Type B pancreatic cell (in vitro differentiated cells): Measurements from ENCODE around the gene TRPM3. TPM values are rescaled to one million over a fixed set of nuclear protein-coding genes. Genes with fewer than 3 reads are reported as not detected.

ENCODE experiments used
- DNase-seq: peaks from one replicate; pipeline ENCODE4 v3.0.0; 2021; ENCODE audit warnings: mixed read lengths; ENCODE audit not compliant: unreplicated experiment; ENCODE audit errors: extremely low spot score
- H3K27ac Mint-ChIP-seq: 2 replicates; pipeline ENCODE4 v1.8.0; 2021; ENCODE audit warnings: mild to moderate bottlenecking, mixed read lengths
- H3K27me3 Mint-ChIP-seq: 2 replicates; pipeline ENCODE4 v1.8.0; 2021; ENCODE audit warnings: mixed read lengths
- H3K36me3 Mint-ChIP-seq: 2 replicates; pipeline ENCODE4 v1.8.0; 2021; ENCODE audit warnings: mixed read lengths
- H3K4me1 Mint-ChIP-seq: one replicate; pipeline ENCODE4 v1.8.0; 2021; ENCODE audit warnings: mixed read lengths; ENCODE audit not compliant: unreplicated experiment
- H3K4me3 Mint-ChIP-seq: 2 replicates; pipeline ENCODE4 v1.8.0; 2021; ENCODE audit warnings: mild to moderate bottlenecking, mixed read lengths
- H3K9me3 Mint-ChIP-seq: 2 replicates; pipeline ENCODE4 v1.8.0; 2021; ENCODE audit warnings: mixed read lengths
- CTCF ChIP-seq: fragments of 200-600 bp; sonication (generic); conservative IDR thresholded peaks from 2 replicates; pipeline ENCODE4 v1.5.0; 2021; ENCODE audit warnings: antibody characterized with exemption, mild to moderate bottlenecking
- total RNA-seq: library from RNA; stranded (reverse); gene quantifications from 2 replicates; pipeline ENCODE4 v1.2.1, GENCODE V29; 2021; ENCODE audit warnings: low replicate concordance

The TRPM3 gene
- total RNA-seq, 1 donor from 2014 or later: 17.0 TPM

DNA sequence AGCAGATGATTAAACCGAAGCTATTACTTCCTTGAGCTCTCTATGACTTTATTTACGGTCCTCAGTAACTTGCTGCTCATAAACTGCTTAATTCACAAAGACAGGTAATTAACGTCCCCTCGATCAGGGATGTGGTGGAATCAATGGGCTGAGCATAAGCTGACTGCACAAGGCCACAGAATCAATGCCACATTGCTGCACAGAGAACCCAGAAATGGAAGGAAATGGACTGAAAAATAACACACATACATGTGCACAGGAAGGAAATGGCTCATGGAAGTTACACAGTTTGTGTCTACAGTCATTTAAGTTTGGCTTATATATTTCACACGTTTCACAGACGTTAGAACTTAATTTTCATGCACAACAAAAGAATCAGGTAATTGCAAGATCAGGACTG is 588.7 kb downstream of the TRPM3 start:
- TF ChIP-seq CTCF: no peak
- Mint-ChIP-seq H3K27me3 (no peaks in the 10 kb centered on the region), H3K36me3 (no peaks in the 10 kb centered on the region), H3K4me3 (no peak overlapping the region), H3K4me1 (peaks cover 5% of the 10 kb centered on the region), H3K9me3 (no peaks in the 10 kb centered on the region), H3K27ac (no peak overlapping the region)
- DNase-seq: no peak

- no peak overlapping the region for H3K4me3 Mint-ChIP-seq
- DNase-seq: no peak
- H3K4me1 Mint-ChIP-seq: peaks cover 5% of the 10 kb centered on the region
- no peaks in the 10 kb centered on the region for H3K36me3 Mint-ChIP-seq
- no peak overlapping the region for H3K27ac Mint-ChIP-seq
- no peak for TF ChIP-seq CTCF
- no peaks in the 10 kb centered on the region for H3K27me3 Mint-ChIP-seq
- no peaks in the 10 kb centered on the region for H3K9me3 Mint-ChIP-seq
These were observed 590.1 kb downstream of the TRPM3 start for GRCh38 chr9:70531311-70531710.

DNA sequence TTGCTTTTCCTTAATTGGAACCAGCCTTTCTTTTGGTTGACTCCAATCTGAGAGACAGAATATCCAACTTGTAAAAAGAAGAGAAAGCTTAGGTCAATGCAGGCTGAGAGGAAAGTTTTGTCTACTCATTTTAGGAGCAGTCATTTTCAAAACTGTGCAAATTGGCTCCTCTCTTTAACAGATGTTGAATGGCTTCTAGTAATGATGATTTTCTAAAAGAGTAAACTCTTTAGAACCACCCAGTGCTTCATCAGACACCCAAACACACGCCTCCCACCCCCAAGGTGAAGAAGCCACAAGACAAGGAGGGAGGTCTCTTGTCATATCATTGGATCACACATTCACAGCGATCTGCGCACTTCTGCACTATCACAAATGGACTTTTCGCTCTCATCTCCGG is 590.7 kb downstream of the TRPM3 start:
- DNase-seq: no peak
- Mint-ChIP-seq H3K27ac (no peak overlapping the region), H3K36me3 (no peaks in the 10 kb centered on the region), H3K27me3 (no peaks in the 10 kb centered on the region), H3K9me3 (no peaks in the 10 kb centered on the region), H3K4me3 (no peak overlapping the region), H3K4me1 (peaks cover 5% of the 10 kb centered on the region)
- TF ChIP-seq CTCF: no peak

DNA sequence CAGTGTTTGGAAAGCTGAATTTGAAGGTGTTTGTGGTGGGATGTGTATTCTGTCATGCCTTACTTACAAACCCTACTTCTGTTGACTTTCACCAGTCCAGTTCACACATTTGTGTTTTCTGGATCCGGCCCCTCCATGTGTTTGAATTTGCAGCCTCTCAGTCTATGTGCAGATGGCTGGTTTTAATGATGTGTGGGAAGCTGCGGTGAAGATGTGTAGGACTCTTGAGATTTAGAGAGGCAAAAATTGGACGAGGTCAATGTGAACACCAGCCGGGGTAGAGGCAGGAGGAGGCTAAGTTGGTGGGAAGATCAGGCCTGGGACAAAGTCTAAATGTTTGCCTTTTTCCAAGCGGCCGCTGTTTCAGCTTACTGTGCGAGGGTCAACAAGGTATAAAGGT is 591.6 kb downstream of the TRPM3 start:
- H3K9me3 Mint-ChIP-seq: no peaks in the 10 kb centered on the region
- no peaks in the 10 kb centered on the region for H3K36me3 Mint-ChIP-seq
- no peak overlapping the region for H3K4me3 Mint-ChIP-seq
- no peak for DNase-seq
- peaks cover 5% of the 10 kb centered on the region for H3K4me1 Mint-ChIP-seq
- no peak overlapping the region for H3K27ac Mint-ChIP-seq
- no peak for TF ChIP-seq CTCF
- H3K27me3 Mint-ChIP-seq: no peaks in the 10 kb centered on the region

GRCh38 chr9:70529377-70529776 is 592.0 kb downstream of the TRPM3 start:
- no peaks in the 10 kb centered on the region for H3K9me3 Mint-ChIP-seq
- peaks cover 5% of the 10 kb centered on the region for H3K4me1 Mint-ChIP-seq
- H3K36me3 Mint-ChIP-seq: no peaks in the 10 kb centered on the region
- no peak overlapping the region for H3K27ac Mint-ChIP-seq
- no peak overlapping the region for H3K4me3 Mint-ChIP-seq
- H3K27me3 Mint-ChIP-seq: no peaks in the 10 kb centered on the region
- DNase-seq: no peak
- no peak for TF ChIP-seq CTCF

- H3K27ac Mint-ChIP-seq: no peak overlapping the region
- H3K36me3 Mint-ChIP-seq: no peaks in the 10 kb centered on the region
- no peak overlapping the region for H3K4me3 Mint-ChIP-seq
- TF ChIP-seq CTCF: no peak
- DNase-seq: no peak
- no peaks in the 10 kb centered on the region for H3K27me3 Mint-ChIP-seq
- no peaks in the 10 kb centered on the region for H3K9me3 Mint-ChIP-seq
- peaks cover 5% of the 10 kb centered on the region for H3K4me1 Mint-ChIP-seq
These were observed 594.5 kb downstream of the TRPM3 start for GRCh38 chr9:70526902-70527301.
